ENCODE measurements around the gene CAST.
"Not testable (repeated sequence)": the region's sequence is repeated elsewhere in the genome, so short reads cannot be mapped to it uniquely, and the experiment has no call there.

CAST gene, protein sequence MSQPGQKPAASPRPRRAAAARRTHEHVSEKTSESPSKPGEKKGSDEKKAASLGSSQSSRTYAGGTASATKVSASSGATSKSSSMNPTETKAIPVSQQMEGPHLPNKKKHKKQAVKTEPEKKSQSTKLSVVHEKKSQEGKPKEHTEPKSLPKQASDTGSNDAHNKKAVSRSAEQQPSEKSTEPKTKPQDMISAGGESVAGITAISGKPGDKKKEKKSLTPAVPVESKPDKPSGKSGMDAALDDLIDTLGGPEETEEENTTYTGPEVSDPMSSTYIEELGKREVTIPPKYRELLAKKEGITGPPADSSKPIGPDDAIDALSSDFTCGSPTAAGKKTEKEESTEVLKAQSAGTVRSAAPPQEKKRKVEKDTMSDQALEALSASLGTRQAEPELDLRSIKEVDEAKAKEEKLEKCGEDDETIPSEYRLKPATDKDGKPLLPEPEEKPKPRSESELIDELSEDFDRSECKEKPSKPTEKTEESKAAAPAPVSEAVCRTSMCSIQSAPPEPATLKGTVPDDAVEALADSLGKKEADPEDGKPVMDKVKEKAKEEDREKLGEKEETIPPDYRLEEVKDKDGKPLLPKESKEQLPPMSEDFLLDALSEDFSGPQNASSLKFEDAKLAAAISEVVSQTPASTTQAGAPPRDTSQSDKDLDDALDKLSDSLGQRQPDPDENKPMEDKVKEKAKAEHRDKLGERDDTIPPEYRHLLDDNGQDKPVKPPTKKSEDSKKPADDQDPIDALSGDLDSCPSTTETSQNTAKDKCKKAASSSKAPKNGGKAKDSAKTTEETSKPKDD

DNA sequence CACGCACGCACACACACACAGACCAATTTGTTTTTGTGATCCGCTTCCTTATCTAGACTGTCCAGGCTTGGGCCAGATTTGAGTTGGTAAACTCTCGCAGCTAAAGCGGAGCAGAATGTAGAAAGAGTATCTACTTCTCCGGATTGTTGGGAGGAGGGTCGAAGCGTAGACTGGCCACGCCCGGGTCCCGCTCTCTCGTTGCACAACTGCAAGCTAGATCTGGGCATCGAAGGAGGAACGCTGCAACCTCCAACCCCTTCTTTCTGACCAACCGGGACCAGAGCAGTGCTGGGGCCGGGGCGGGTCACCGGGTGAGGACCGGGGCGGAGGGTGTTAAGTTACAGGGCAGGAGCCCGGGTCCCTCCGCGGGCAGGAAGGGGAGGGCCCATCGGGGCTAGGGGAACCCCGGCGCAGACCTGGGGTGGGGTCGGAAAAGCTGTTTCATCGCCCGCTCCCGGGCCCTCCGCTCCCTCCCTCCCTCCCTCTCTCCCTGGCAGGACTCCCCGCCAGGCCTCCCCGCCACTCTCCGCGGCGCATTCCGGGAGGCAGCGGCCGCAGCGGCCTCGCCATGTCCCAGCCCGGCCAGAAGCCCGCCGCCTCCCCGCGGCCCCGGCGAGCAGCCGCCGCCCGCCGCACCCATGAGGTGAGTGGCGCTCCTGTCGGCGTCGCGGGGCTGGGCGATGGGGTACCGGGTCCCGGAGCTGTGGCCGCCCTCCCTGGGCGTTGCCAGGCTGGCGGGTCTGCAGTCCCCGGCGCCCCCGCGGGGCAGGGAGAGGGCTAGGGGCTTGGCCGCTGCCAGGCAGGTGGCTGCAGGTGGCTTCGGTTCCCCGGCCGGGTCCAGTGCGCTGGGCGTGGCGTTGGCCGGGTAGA, at the start of gene CAST:
Gene CAST, plus strand, starts transcription at position 522 of the 870 bp plus-strand sequence. Its CDS starts 47 bp downstream, at position 569.
- peaks cover 5% of the 10 kb centered on the region for H3K36me3 Mint-ChIP-seq (ENCODE audit: low read depth)
- no peaks in the 10 kb centered on the region for H3K9me3 Mint-ChIP-seq
- peak within 1 kb of the TSS; percentile 99 for H3K27ac Mint-ChIP-seq
- peaks cover 48% of the 10 kb centered on the region for H3K4me1 Mint-ChIP-seq (ENCODE audit: low read depth)
- H3K4me3 Mint-ChIP-seq: peak within 1 kb of the TSS; percentile 97
- peaks cover 13% of the 10 kb centered on the region for H3K27me3 Mint-ChIP-seq (ENCODE audit: low read depth)

DNA sequence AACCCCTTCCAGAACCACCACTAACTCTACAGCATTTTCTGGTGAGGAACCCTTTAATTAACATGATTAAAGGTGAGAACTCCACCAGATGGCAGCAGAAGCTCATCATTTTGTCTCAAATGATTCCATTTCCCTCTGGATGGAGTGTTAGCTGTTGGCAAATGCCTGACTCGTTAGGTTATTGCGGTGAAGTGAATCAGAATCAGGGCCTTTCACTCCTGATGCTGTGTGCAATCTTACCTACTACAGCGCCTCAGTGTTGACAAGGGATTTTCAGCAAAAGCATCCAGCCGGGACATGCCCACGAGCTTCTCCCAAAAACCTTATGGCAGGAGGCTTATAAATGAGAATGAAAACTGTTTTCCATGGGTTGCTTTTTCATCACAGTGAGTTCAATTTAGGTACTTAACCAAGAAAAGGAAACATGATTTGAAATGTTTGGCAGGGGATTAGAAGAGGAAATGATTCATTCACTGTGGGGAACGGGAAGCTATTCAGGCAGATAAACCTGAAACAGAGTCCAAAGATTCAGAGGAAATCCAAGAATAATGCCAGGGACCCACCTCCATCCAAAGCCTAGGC, 48.0 kb upstream of the CAST start:
- H3K4me1 Mint-ChIP-seq (ENCODE audit: low read depth): peaks cover 4% of the 10 kb centered on the region
- no peaks in the 10 kb centered on the region for H3K9me3 Mint-ChIP-seq
- no peak overlapping the region for H3K27ac Mint-ChIP-seq

DNA sequence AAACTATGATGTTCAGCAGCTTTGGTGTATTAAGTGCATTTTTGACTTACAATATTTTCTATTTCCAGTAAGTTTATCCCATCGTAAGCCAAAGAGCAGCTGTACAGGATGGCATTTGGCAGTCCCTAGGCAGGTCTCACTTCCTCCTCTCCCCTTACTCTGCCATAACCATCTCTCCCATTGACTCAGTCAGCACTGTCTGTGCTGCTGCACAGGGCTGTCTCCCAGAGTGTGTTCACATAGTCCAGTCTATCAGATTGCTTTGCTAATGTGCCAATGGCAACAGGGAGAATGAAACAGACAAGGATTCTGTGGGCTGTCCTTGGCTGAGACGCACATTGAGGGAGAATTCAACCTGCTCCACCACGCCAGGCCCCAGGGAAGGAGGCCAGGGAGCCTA, 47.0 kb upstream of the CAST start:
- Mint-ChIP-seq H3K27ac (no peak overlapping the region), H3K27me3 (ENCODE audit: low read depth) (peaks cover 43% of the 10 kb centered on the region), H3K4me1 (ENCODE audit: low read depth) (peaks cover 4% of the 10 kb centered on the region), H3K4me3 (no peak overlapping the region), H3K9me3 (no peaks in the 10 kb centered on the region), H3K36me3 (ENCODE audit: low read depth) (no peaks in the 10 kb centered on the region)

More for the DNA sequence above, 48.0 kb upstream of the CAST start:
- Mint-ChIP-seq H3K36me3 (ENCODE audit: low read depth) (no peaks in the 10 kb centered on the region), H3K27me3 (ENCODE audit: low read depth) (peaks cover 49% of the 10 kb centered on the region), H3K4me3 (no peak overlapping the region)

DNA sequence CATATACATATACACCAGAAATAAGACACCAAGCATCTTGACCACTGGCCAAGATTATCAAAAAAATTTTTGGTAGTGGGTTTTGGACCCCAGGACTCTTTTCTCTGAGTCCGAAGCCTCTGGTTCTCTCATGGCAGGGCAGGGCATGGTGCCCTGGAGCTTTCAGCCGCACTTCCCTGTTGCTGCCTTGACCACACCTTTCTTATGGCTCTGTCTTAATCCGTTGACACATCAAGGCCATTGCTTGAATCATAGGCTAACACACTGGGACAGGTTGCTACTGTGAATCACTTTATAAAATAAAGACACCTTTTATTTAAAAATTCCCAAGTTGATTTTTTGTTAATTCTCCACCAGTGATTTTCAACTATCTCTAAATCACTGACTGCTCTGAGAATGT, 45.4 kb upstream of the CAST start:
- H3K36me3 Mint-ChIP-seq (ENCODE audit: low read depth): no peaks in the 10 kb centered on the region
- H3K27ac Mint-ChIP-seq: no peak overlapping the region
- H3K4me3 Mint-ChIP-seq: no peak overlapping the region
- no peaks in the 10 kb centered on the region for H3K9me3 Mint-ChIP-seq
- H3K27me3 Mint-ChIP-seq (ENCODE audit: low read depth): peaks cover 33% of the 10 kb centered on the region
- H3K4me1 Mint-ChIP-seq (ENCODE audit: low read depth): peaks cover 4% of the 10 kb centered on the region

DNA sequence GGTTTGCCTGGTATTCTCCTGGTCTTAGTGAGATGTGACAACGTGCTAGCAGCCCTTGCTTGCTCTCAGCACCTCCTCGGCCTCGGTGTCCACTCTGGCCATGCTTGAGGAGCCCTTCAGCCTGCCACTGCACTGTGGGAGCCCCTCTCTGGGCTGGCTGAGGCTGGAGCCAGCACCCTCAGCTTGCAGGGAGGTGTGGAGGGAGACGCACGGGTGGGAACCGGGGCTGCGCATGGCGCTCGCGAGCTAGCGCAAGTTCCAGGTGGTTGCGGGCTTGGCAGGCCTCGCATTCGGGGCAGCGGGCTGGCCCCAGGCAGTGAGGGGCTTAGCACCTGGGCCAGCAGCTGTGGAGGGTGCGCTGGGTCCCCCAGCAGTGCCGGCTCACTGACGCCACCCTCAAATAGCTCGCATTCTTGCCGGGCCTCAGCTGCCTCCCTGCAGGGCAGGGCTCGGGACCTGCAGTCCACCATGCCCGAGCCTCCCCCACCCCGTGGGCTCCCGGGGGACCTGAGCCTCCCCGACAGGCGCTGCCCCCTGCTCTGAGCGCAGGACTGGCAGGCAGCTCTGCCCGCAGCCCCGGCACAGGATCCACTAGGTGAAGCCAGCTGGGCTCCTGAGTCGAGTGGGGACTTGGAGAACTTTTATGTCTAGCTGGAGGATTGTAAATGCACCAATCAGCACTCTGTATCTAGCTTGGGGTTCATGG, 43.7 kb upstream of the CAST start:
- not testable (repeated sequence) for H3K4me1 Mint-ChIP-seq (ENCODE audit: low read depth); H3K36me3 Mint-ChIP-seq (ENCODE audit: low read depth); H3K4me3 Mint-ChIP-seq; H3K27ac Mint-ChIP-seq; H3K9me3 Mint-ChIP-seq
- H3K27me3 Mint-ChIP-seq (ENCODE audit: low read depth): peaks cover 25% of the 10 kb centered on the region

DNA sequence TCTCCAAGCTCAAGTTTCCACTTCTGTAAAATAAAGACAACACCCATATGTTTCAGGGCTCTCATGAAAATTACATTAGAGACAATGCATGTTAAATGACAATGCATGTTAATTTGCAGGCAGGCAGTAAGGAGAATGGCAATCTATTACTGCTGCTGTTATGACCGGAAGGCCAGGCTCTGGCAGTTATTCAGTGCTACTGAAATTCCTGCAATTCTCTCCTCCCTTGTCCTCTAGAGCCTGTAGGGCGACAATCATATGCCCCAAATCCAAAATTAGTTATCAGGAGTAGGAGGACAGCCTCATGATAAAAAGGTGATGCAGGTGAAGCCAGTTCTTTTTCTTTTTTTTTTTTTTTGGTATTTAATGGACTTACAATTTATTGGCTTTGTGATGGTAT, 42.2 kb upstream of the CAST start:
- H3K36me3 Mint-ChIP-seq (ENCODE audit: low read depth): no peaks in the 10 kb centered on the region
- no peaks in the 10 kb centered on the region for H3K4me1 Mint-ChIP-seq (ENCODE audit: low read depth)
- H3K4me3 Mint-ChIP-seq: no peak overlapping the region

DNA sequence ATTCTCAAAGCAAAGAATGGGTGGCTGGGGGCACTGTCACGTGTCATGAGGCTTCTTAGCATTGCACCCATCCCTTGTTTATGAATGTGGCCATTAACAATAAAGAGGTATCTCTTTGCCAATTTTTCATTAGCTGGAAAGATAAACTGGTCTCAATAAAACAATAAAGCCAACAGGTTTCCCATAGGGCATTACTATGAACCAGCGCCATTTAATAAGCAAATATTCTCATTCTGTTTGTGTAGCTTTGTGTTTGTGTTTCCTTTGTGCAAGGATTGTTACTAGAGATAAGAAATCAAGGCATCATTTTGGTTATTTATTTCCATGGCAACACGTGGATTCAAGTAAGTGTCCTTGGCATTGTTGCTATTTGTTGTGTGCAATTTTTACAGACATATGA, 37.6 kb upstream of the CAST start:
- H3K4me1 Mint-ChIP-seq (ENCODE audit: low read depth): peaks cover 6% of the 10 kb centered on the region
- no peak overlapping the region for H3K27ac Mint-ChIP-seq
- peaks cover 26% of the 10 kb centered on the region for H3K27me3 Mint-ChIP-seq (ENCODE audit: low read depth)
- no peak overlapping the region for H3K4me3 Mint-ChIP-seq
- H3K36me3 Mint-ChIP-seq (ENCODE audit: low read depth): no peaks in the 10 kb centered on the region
- no peaks in the 10 kb centered on the region for H3K9me3 Mint-ChIP-seq

More for the DNA sequence above, 42.2 kb upstream of the CAST start:
- H3K27me3 Mint-ChIP-seq (ENCODE audit: low read depth): peaks cover 27% of the 10 kb centered on the region
- H3K9me3 Mint-ChIP-seq: no peaks in the 10 kb centered on the region
- H3K27ac Mint-ChIP-seq: no peak overlapping the region

DNA sequence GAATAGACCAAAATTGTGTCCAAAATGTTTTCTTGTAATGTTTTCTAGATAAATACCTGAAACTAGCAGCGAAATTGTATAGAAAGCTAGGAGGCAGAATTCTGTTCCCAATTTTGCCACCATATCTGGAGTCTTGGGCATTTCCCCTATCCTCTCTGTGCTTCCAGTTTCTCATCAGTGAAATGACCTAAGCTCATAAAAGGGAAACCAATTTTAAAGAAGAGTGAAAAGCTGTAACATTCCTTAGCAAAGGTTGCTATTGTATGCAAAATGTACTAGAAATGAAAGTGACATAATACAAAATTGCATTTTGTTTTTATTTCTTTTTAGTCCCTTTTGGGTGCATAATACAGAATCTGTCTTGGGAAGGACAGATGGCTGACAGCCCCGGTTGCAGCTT, 36.8 kb upstream of the CAST start:
- Mint-ChIP-seq H3K4me3 (no peak overlapping the region), H3K9me3 (no peaks in the 10 kb centered on the region), H3K27ac (no peak overlapping the region), H3K4me1 (ENCODE audit: low read depth) (peaks cover 6% of the 10 kb centered on the region), H3K27me3 (ENCODE audit: low read depth) (peaks cover 26% of the 10 kb centered on the region), H3K36me3 (ENCODE audit: low read depth) (no peaks in the 10 kb centered on the region)

DNA sequence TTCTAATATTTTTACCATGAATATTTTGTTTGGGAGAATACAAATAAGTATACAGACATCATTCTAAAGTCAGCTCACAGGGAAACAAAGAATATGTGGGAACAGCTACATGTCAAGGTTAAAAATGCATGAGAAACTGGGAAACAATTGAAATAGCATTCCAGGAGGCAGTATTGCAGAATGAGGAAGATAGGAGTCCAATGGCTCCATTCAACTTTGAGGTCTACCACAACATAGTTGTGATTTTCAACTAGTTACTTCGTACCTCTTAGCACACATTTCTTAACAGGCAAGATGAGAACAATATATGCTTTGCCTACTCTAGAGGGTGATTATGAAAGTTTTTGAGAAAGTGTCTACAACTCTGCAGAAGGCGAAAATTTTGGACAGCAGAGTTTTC, 35.2 kb upstream of the CAST start:
- Mint-ChIP-seq H3K27ac (no peak overlapping the region), H3K9me3 (no peaks in the 10 kb centered on the region), H3K27me3 (ENCODE audit: low read depth) (peaks cover 20% of the 10 kb centered on the region), H3K4me1 (ENCODE audit: low read depth) (peaks cover 6% of the 10 kb centered on the region), H3K36me3 (ENCODE audit: low read depth) (no peaks in the 10 kb centered on the region), H3K4me3 (no peak overlapping the region)

DNA sequence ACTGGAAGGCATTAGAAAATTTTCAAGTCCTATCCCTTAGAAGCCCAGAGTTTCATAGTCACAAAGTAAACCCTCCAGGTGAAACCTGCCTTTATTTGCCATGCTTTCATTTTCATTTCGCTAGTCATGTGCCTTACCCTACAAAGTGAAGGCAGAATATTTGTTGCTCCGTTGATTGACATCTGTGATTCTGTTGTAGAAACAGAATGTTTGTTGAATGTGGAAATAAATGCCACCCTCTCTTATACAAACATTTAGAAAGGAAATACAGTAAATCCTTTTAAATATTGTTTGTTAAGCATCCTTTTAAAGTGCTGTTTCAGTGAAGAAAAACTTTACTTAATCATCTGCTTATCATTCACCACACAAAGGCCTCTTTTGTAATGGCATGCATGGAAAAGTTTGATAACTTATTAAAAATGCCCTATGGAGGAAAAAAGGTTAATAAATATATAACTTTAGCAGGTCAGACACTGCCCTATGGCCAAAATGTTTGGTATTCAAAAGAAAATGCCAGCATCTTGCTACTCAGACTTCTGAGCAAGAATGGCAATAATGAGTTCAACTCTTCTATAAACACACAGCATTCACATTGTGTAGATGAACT, 34.3 kb upstream of the CAST start:
- no peaks in the 10 kb centered on the region for H3K36me3 Mint-ChIP-seq (ENCODE audit: low read depth)
- H3K4me1 Mint-ChIP-seq (ENCODE audit: low read depth): peaks cover 6% of the 10 kb centered on the region
- H3K9me3 Mint-ChIP-seq: no peaks in the 10 kb centered on the region
- H3K27me3 Mint-ChIP-seq (ENCODE audit: low read depth): peaks cover 26% of the 10 kb centered on the region
- peak overlapping the region; percentile 37 for H3K27ac Mint-ChIP-seq
- H3K4me3 Mint-ChIP-seq: no peak overlapping the region

DNA sequence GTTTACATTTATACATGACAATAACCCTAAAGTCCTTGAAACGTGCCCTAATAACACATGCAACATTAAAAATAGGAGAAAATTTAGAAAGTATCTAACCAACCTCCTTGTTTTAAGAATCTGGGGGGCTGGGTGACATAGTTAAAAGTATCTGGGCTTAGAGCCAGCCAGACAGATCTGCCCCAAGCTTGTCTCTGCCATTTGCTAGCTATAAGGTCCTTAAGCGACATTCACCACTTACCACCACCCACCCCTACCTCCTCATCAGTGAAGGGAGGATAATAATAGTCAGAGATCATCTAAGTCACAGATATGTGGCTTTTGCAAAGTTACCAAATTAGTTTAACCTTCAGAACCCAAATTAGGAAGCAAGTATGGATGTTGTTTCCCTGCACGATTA, 33.8 kb upstream of the CAST start:
- no peak overlapping the region for H3K27ac Mint-ChIP-seq
- no peaks in the 10 kb centered on the region for H3K9me3 Mint-ChIP-seq
- H3K27me3 Mint-ChIP-seq (ENCODE audit: low read depth): peaks cover 25% of the 10 kb centered on the region
- no peak overlapping the region for H3K4me3 Mint-ChIP-seq
- H3K36me3 Mint-ChIP-seq (ENCODE audit: low read depth): no peaks in the 10 kb centered on the region
- peaks cover 6% of the 10 kb centered on the region for H3K4me1 Mint-ChIP-seq (ENCODE audit: low read depth)

DNA sequence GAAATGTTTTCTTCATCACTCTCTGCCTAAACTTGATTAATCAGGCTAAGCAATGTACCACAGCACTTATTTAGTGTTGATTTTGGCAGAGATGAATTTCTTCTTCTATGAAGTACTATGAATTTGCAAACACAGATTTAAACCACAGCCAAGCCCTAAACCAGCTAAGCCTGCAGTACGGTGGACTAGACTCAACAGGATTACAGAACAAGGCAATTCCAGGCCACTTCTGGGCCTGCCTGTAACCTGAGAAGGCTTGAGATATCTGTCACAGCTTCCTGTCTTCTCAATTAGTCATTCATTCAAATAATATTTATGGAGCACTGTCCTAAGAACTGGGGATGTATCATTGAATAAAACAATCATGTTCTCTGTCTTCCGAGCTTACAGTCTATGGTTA, 32.4 kb upstream of the CAST start:
- H3K4me3 Mint-ChIP-seq: no peak overlapping the region
- no peaks in the 10 kb centered on the region for H3K9me3 Mint-ChIP-seq
- peaks cover 26% of the 10 kb centered on the region for H3K27me3 Mint-ChIP-seq (ENCODE audit: low read depth)
- H3K4me1 Mint-ChIP-seq (ENCODE audit: low read depth): peaks cover 6% of the 10 kb centered on the region
- no peaks in the 10 kb centered on the region for H3K36me3 Mint-ChIP-seq (ENCODE audit: low read depth)
- no peak overlapping the region for H3K27ac Mint-ChIP-seq

DNA sequence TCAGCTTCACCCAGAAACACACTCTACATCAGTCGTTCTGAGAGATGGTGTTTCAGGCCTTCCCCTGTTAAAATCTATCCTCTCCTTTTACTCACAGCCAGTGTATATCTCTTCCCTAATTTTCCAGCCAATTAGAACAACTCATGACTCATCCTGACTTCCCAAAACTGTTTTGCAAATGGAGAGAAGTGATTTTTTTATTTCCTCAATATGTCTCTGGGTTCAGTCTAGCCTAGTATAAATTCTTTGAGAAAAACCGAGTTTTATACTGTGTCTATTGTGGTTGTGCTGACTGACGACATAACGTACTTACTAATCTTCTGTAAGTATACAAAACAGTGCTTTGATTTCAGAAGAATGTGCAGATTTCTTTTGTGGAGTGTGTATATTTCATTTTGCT, 28.4 kb upstream of the CAST start:
- no peaks in the 10 kb centered on the region for H3K9me3 Mint-ChIP-seq
- no peak overlapping the region for H3K27ac Mint-ChIP-seq
- H3K36me3 Mint-ChIP-seq (ENCODE audit: low read depth): no peaks in the 10 kb centered on the region
- no peak overlapping the region for H3K4me3 Mint-ChIP-seq
- H3K4me1 Mint-ChIP-seq (ENCODE audit: low read depth): no peaks in the 10 kb centered on the region
- H3K27me3 Mint-ChIP-seq (ENCODE audit: low read depth): peaks cover 37% of the 10 kb centered on the region

All from T-helper 1 cell treated with Interleukin-12 subunit alpha and Interleukin-12 subunit beta and Interleukin-4 antibody, amounts not matched to agents 30 μg/mL and 1 μg/mL, for 36 hours (primary cell).